Endodermal cell (in vitro differentiated cells): ENCODE data around the gene SGF29. TPM values are rescaled to one million over a fixed set of nuclear protein-coding genes. Genes with fewer than 3 reads are reported as not detected.
"Not testable (repeated sequence)": the region's sequence is repeated elsewhere in the genome, so short reads cannot be mapped to it uniquely, and the experiment has no call there.

Experiments used
- DNase-seq: peaks from one replicate; pipeline ENCODE4 v3.0.0-alpha.2; 2017
- H3K27ac ChIP-seq: 2 replicates; pipeline ENCODE4 v1.5.1; 2013; ENCODE audit warnings: mild to moderate bottlenecking, low read depth, low read length, moderate library complexity
- H3K27me3 ChIP-seq: 2 replicates; pipeline ENCODE4 v1.6.1; 2013; ENCODE audit warnings: mild to moderate bottlenecking, low read length, moderate library complexity; ENCODE audit not compliant: insufficient read depth, control insufficient read depth, poor library complexity, severe bottlenecking
- H3K36me3 ChIP-seq: 2 replicates; pipeline ENCODE4 v1.7.0; 2013; ENCODE audit warnings: mild to moderate bottlenecking, low read length, moderate library complexity; ENCODE audit not compliant: control insufficient read depth, insufficient read depth
- H3K4me1 ChIP-seq: one replicate; pipeline ENCODE4 v1.7.0; 2013; ENCODE audit warnings: low read length; ENCODE audit not compliant: control insufficient read depth, insufficient read depth
- H3K4me3 ChIP-seq: 2 replicates; pipeline ENCODE4 v1.5.1; 2013; ENCODE audit warnings: mild to moderate bottlenecking, low read length, moderate library complexity
- H3K9ac ChIP-seq: 2 replicates; pipeline ENCODE4 v1.6.1; 2013; ENCODE audit warnings: mild to moderate bottlenecking, low read length, moderate library complexity; ENCODE audit not compliant: poor library complexity, severe bottlenecking; ENCODE audit errors: extremely low read depth
- H3K9me3 ChIP-seq: 2 replicates; pipeline ENCODE4 v1.6.1; 2013; ENCODE audit warnings: mild to moderate bottlenecking, low read length, moderate library complexity; ENCODE audit not compliant: control insufficient read depth
- H3K27ac Mint-ChIP-seq: 2 replicates; pipeline ENCODE4 v1.8.0; 2020; ENCODE audit warnings: mixed read lengths
- H3K27me3 Mint-ChIP-seq: 2 replicates; pipeline ENCODE4 v1.8.0; 2021; ENCODE audit warnings: mild to moderate bottlenecking, mixed read lengths; ENCODE audit not compliant: insufficient read depth
- H3K36me3 Mint-ChIP-seq: 2 replicates; pipeline ENCODE4 v1.8.0; 2020; ENCODE audit warnings: low read depth, mixed read lengths
- H3K4me1 Mint-ChIP-seq: 2 replicates; pipeline ENCODE4 v1.8.0; 2020; ENCODE audit warnings: mixed read lengths
- H3K4me3 Mint-ChIP-seq: 2 replicates; pipeline ENCODE4 v1.8.0; 2020; ENCODE audit warnings: mild to moderate bottlenecking, moderate library complexity, mixed read lengths
- H3K9me3 Mint-ChIP-seq: 2 replicates; pipeline ENCODE4 v1.8.0; 2020; ENCODE audit warnings: mild to moderate bottlenecking, mixed read lengths
- CTCF ChIP-seq: fragments of 200-600 bp; sonication (generic); conservative IDR thresholded peaks from 2 replicates; pipeline ENCODE4 v1.5.0; 2021; ENCODE audit warnings: antibody characterized with exemption, mild to moderate bottlenecking
- WGBS, 2 experiments: methylation state at CpG; one replicate each; pipeline versions ENCODE4 v1.1.5 to v1.1.7; 2013; ENCODE audit warnings: missing lambda C conversion rate in 2 of 2, mixed read lengths in 1 of 2; ENCODE audit not compliant: insufficient coverage in 1 of 2, insufficient read length in 1 of 2; 5-methylcytosine and 5-hydroxymethylcytosine counted together
- total RNA-seq, 2 donors: library from RNA; stranded (reverse); fragmentation: NEBNext Ultra II Directional in 1 of 2; extraction: Animal tissue kit (Norgen Biotek cat#: 25700) in 1 of 2; gene quantifications; 2 replicates in 1 of 2; 3 replicates in 1 of 2; pipeline ENCODE4 v1.2.1, GENCODE V29; 2021

SGF29 gene
- total RNA-seq, 2 donors from 2014 or later, result 16.5 to 18.9 TPM

- H3K36me3 ChIP-seq, H3K9me3 ChIP-seq, H3K9ac ChIP-seq, H3K27me3 Mint-ChIP-seq, H3K4me1 ChIP-seq, H3K27me3 ChIP-seq, H3K9me3 Mint-ChIP-seq, H3K4me1 Mint-ChIP-seq, H3K4me3 ChIP-seq, H3K36me3 Mint-ChIP-seq, H3K27ac Mint-ChIP-seq, H3K27ac ChIP-seq: not testable (repeated sequence)
- peak overlapping the region; percentile 19 for H3K4me3 Mint-ChIP-seq
- 93 to 100% methylated on average over 3 to 10 of the region's 11 CpGs for WGBS, 2 experiments
- DNase-seq, result peak; percentile 31
Measured at GRCh38 chr16:28608867-28609596, 55.3 kb downstream of the SGF29 start.

GRCh38 chr16:28609631-28610594 is 56.2 kb downstream of the SGF29 start, which contains the start of gene SULT1A1:
Gene SULT1A1 (minus strand): TSS chr16:28610044. CDS start chr16:28608855, 1,189 bp downstream.
- Mint-ChIP-seq H3K36me3 (no peaks in the 10 kb centered on the region), H3K27me3 (no peaks in the 10 kb centered on the region), H3K4me1 (no peaks in the 10 kb centered on the region), H3K4me3 (peak within 1 kb of the TSS; percentile 19), H3K27ac (no peak within 1 kb of the TSS), H3K9me3 (no peaks in the 10 kb centered on the region)
- H3K4me1 ChIP-seq, result no peaks in the 10 kb centered on the region
- H3K9me3 ChIP-seq, result no peaks in the 10 kb centered on the region
- H3K4me3 ChIP-seq, result no peak within 1 kb of the TSS
- H3K27ac ChIP-seq, result no peak within 1 kb of the TSS
- peak; percentile 68 for DNase-seq
- H3K27me3 ChIP-seq, result no peaks in the 10 kb centered on the region
- H3K36me3 ChIP-seq, result no peaks in the 10 kb centered on the region
- WGBS, 2 experiments, result 72 to 81% methylated on average over 4 to 10 of the region's 11 CpGs
- no peak for TF ChIP-seq CTCF
- H3K9ac ChIP-seq, result no peak within 1 kb of the TSS

- Mint-ChIP-seq H3K9me3 (no peaks in the 10 kb centered on the region), H3K4me1 (no peaks in the 10 kb centered on the region), H3K36me3 (no peaks in the 10 kb centered on the region), H3K27me3 (peaks cover 3% of the 10 kb centered on the region), H3K4me3 (no peak overlapping the region), H3K27ac (no peak overlapping the region)
- no peaks in the 10 kb centered on the region for H3K27me3 ChIP-seq
- no peak overlapping the region for H3K27ac ChIP-seq
- H3K4me1 ChIP-seq, result no peaks in the 10 kb centered on the region
- no peak for TF ChIP-seq CTCF
- WGBS, 2 experiments, result 84 to 90% methylated on average over 6 to 10 of the region's 10 CpGs
- H3K9ac ChIP-seq, result no peak overlapping the region
- peak; percentile 56 for DNase-seq
- no peaks in the 10 kb centered on the region for H3K36me3 ChIP-seq
- no peak overlapping the region for H3K4me3 ChIP-seq
- no peaks in the 10 kb centered on the region for H3K9me3 ChIP-seq
Measured at GRCh38 chr16:28610595-28611191, 57.0 kb downstream of the SGF29 start.

- H3K4me1 Mint-ChIP-seq, H3K4me1 ChIP-seq, H3K36me3 ChIP-seq, H3K36me3 Mint-ChIP-seq, H3K9me3 ChIP-seq, H3K27me3 Mint-ChIP-seq, H3K4me3 ChIP-seq, H3K9ac ChIP-seq, DNase-seq, H3K9me3 Mint-ChIP-seq, H3K4me3 Mint-ChIP-seq, H3K27ac Mint-ChIP-seq, H3K27ac ChIP-seq, H3K27me3 ChIP-seq: not testable (repeated sequence)
- WGBS, 2 experiments, result no CpG with 5 or more reads among the region's 17 CpGs
Measured at GRCh38 chr16:28612359-28613280, 58.9 kb downstream of the SGF29 start.

- WGBS, 2 experiments, result no CpG with 5 or more reads among the region's 26 CpGs
- H3K4me1 ChIP-seq, H3K27me3 Mint-ChIP-seq: not testable (repeated sequence)
Measured at GRCh38 chr16:28613912-28614311, 60.2 kb downstream of the SGF29 start.

More at GRCh38 chr16:28613912-28614311, 60.2 kb downstream of the SGF29 start:
- not testable (repeated sequence) for H3K4me3 Mint-ChIP-seq, H3K27me3 ChIP-seq, H3K4me3 ChIP-seq, H3K36me3 ChIP-seq, H3K9ac ChIP-seq, H3K9me3 ChIP-seq, H3K36me3 Mint-ChIP-seq, H3K9me3 Mint-ChIP-seq, H3K27ac Mint-ChIP-seq, H3K4me1 Mint-ChIP-seq, H3K27ac ChIP-seq
- peak; percentile 63 for DNase-seq
